ENCODE data around the gene PDGFA. TPM values are rescaled to one million over a fixed set of nuclear protein-coding genes. Genes with fewer than 3 reads are reported as not detected.
A peak's percentile ranks its signal among the peaks of the same experiment; 100 is the strongest.

The PDGFA gene
- total and polyA plus RNA-seq, 2 donors from 2014 or later = 14.1 to 53.0 TPM

DNA sequence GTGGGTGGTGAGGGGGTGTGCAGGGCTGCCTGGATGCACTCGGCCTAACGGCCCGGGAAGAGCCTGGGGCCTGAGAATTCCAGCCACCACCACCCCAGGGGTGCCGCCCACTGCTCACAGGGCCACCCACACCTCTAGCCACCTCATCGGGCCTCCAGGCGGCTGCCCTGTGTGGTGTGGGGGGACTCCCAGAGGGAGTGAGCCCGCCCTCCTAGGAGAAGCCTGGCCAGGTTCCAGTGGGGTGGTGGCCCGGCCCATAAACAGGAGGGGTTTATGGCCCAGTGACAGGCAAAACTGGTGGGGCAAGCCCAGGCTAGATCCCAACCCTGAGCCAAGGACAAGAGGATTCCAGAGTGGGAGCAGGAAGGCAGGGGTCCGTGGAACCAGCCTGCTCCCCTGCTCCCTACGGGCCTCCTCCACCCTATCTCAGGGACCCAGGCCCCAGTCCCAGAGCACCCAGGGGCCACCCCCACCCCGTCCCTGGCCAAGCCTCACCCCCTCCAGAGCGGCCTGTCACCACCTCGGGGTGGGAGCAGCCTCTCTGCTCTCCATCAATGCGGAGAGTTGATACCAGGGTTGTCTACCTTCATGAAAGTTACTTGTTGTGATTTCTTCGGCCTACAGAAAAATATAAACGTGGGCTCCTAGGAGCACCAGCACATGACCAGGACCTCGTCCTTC is 20.2 kb upstream of the PDGFA start:
- peaks cover 0 to 5% (median 0%) of the 10 kb centered on the region in 3 donors for H3K9me3 ChIP-seq (ENCODE audit: control insufficient read depth in 2 of 3, insufficient read depth in 1 of 3, low read length in 3 of 3)
- no peaks in the 10 kb centered on the region for H3K27me3 ChIP-seq (ENCODE audit: control insufficient read depth, insufficient read depth, low read length)
- TF ChIP-seq, protein P1, sequence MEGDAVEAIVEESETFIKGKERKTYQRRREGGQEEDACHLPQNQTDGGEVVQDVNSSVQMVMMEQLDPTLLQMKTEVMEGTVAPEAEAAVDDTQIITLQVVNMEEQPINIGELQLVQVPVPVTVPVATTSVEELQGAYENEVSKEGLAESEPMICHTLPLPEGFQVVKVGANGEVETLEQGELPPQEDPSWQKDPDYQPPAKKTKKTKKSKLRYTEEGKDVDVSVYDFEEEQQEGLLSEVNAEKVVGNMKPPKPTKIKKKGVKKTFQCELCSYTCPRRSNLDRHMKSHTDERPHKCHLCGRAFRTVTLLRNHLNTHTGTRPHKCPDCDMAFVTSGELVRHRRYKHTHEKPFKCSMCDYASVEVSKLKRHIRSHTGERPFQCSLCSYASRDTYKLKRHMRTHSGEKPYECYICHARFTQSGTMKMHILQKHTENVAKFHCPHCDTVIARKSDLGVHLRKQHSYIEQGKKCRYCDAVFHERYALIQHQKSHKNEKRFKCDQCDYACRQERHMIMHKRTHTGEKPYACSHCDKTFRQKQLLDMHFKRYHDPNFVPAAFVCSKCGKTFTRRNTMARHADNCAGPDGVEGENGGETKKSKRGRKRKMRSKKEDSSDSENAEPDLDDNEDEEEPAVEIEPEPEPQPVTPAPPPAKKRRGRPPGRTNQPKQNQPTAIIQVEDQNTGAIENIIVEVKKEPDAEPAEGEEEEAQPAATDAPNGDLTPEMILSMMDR (IDR thresholded peaks at IDR 0.05; ENCODE audit: borderline replicate concordance, extremely low read depth, insufficient read depth) = no peak
- H3K4me1 ChIP-seq (ENCODE audit: control insufficient read depth in 2 of 3, insufficient read depth in 2 of 3, low read depth in 1 of 3, low read length in 3 of 3) = peaks cover 0 to 3% (median 0%) of the 10 kb centered on the region in 3 donors
- no peak for FAIRE-seq
- H3K4me3 ChIP-seq (ENCODE audit: low read length in 3 of 3) = no peak overlapping the region
- intact Hi-C loops (cut with DNase I) = no loop called here
- H3K27ac ChIP-seq (ENCODE audit: low read depth in 2 of 2, low read length in 2 of 2) = peak overlapping the region in 1 of 2 donors; percentile 47
- H3K36me3 ChIP-seq (ENCODE audit: control insufficient read depth in 2 of 3, insufficient read depth in 3 of 3, low read length in 3 of 3) = no peaks in the 10 kb centered on the region
- peak; percentile 83 to 96 (median 87) for DNase-seq
- H3K9ac ChIP-seq (ENCODE audit: low read length in 3 of 3) = no peak overlapping the region

- peaks cover 0 to 5% (median 0%) of the 10 kb centered on the region in 3 donors for H3K9me3 ChIP-seq (ENCODE audit: control insufficient read depth in 2 of 3, insufficient read depth in 1 of 3, low read length in 3 of 3)
- H3K4me1 ChIP-seq (ENCODE audit: control insufficient read depth in 2 of 3, insufficient read depth in 2 of 3, low read depth in 1 of 3, low read length in 3 of 3) = peaks cover 0 to 3% (median 0%) of the 10 kb centered on the region in 3 donors
- FAIRE-seq = no peak
- DNase-seq = peak in 3 of 5 donors; percentile 54 to 74 (median 64)
- no peak overlapping the region for H3K9ac ChIP-seq (ENCODE audit: low read length in 3 of 3)
- no peak overlapping the region for H3K4me3 ChIP-seq (ENCODE audit: low read length in 3 of 3)
- peak overlapping the region in 1 of 2 donors; percentile 51 for H3K27ac ChIP-seq (ENCODE audit: low read depth in 2 of 2, low read length in 2 of 2)
- H3K36me3 ChIP-seq (ENCODE audit: control insufficient read depth in 2 of 3, insufficient read depth in 3 of 3, low read length in 3 of 3) = no peaks in the 10 kb centered on the region
- no peaks in the 10 kb centered on the region for H3K27me3 ChIP-seq (ENCODE audit: control insufficient read depth, insufficient read depth, low read length)
- intact Hi-C loops (cut with DNase I) = no loop called here
- TF ChIP-seq, protein P1 (IDR thresholded peaks at IDR 0.05; ENCODE audit: borderline replicate concordance, extremely low read depth, insufficient read depth) = no peak
These were observed 19.4 kb upstream of the PDGFA start for GRCh38 chr7:538764-539685.

- H3K27ac ChIP-seq (ENCODE audit: low read depth in 2 of 2, low read length in 2 of 2) = no peak overlapping the region
- intact Hi-C loops (cut with DNase I) = no loop called here
- DNase-seq (peak in 2 of 5 donors; percentile 75 to 91), FAIRE-seq (no peak)
- TF ChIP-seq, protein P1 (IDR thresholded peaks at IDR 0.05; ENCODE audit: borderline replicate concordance, extremely low read depth, insufficient read depth) = no peak
- no peak overlapping the region for H3K4me3 ChIP-seq (ENCODE audit: low read length in 3 of 3)
- peaks cover 0 to 5% (median 0%) of the 10 kb centered on the region in 3 donors for H3K9me3 ChIP-seq (ENCODE audit: control insufficient read depth in 2 of 3, insufficient read depth in 1 of 3, low read length in 3 of 3)
- no peaks in the 10 kb centered on the region for H3K27me3 ChIP-seq (ENCODE audit: control insufficient read depth, insufficient read depth, low read length)
- no peaks in the 10 kb centered on the region for H3K36me3 ChIP-seq (ENCODE audit: control insufficient read depth in 2 of 3, insufficient read depth in 3 of 3, low read length in 3 of 3)
- no peak overlapping the region for H3K9ac ChIP-seq (ENCODE audit: low read length in 3 of 3)
- peaks cover 0 to 3% (median 0%) of the 10 kb centered on the region in 3 donors for H3K4me1 ChIP-seq (ENCODE audit: control insufficient read depth in 2 of 3, insufficient read depth in 2 of 3, low read depth in 1 of 3, low read length in 3 of 3)
These were observed 18.4 kb upstream of the PDGFA start for GRCh38 chr7:537911-538634.
